GM12873 (cell line): Measurements from ENCODE around the gene FNBP1.

Experiments used
- TF ChIP-seq, protein P1 (sequence below): IDR thresholded peaks from 2 replicates; pipeline ENCODE4 v1.5.1; 2012; ENCODE audit warnings: low read depth, mild to moderate bottlenecking, moderate library complexity, low read length, control low read depth; ENCODE audit not compliant: insufficient read depth; ENCODE audit errors: missing control alignments

Gene FNBP1

DNA sequence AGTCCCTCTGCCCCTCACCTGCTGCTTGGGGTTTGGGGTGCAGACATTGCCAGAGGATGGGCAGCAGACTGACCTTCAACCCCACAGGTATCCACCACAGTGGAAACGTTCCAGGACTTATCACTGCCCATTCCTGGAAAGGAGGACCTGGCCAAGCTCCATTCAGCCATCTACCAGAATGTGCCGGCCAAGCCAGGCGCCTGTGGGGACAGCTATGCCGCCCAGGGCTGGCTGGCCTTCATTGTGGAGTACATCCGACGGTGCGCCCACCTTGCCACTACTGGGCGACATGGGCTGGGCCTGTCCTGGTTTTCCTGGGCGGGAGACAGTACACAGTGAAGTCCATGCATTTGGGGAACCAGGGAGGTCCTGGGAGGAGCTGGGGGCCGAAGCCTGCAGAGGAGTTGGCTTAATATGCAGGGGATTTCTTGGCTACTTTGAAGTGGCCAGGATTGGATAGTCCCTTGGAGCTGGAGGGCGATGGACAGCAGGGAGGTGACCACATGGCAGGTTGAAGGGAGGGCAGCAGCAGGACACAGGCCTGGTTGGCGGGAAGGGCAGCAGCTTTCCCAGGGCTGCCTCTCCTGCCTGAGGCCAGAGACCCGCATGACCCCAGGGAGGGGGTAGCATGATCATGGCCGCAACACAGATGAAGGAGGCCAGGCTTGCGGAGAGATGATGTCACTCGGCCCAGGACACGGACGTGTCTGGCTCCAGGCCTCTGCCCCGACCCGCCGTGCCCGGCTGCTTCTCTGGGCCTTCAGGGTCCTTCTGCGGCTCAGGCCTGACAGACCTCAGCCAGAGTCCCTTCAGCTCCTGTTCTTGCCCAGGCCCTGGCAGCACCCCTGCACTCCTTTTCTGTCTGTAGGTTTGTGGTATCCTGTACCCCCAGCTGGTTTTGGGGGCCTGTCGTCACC, 173.1 kb downstream of the FNBP1 start:
- TF ChIP-seq, protein P1, sequence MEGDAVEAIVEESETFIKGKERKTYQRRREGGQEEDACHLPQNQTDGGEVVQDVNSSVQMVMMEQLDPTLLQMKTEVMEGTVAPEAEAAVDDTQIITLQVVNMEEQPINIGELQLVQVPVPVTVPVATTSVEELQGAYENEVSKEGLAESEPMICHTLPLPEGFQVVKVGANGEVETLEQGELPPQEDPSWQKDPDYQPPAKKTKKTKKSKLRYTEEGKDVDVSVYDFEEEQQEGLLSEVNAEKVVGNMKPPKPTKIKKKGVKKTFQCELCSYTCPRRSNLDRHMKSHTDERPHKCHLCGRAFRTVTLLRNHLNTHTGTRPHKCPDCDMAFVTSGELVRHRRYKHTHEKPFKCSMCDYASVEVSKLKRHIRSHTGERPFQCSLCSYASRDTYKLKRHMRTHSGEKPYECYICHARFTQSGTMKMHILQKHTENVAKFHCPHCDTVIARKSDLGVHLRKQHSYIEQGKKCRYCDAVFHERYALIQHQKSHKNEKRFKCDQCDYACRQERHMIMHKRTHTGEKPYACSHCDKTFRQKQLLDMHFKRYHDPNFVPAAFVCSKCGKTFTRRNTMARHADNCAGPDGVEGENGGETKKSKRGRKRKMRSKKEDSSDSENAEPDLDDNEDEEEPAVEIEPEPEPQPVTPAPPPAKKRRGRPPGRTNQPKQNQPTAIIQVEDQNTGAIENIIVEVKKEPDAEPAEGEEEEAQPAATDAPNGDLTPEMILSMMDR: no peak

DNA sequence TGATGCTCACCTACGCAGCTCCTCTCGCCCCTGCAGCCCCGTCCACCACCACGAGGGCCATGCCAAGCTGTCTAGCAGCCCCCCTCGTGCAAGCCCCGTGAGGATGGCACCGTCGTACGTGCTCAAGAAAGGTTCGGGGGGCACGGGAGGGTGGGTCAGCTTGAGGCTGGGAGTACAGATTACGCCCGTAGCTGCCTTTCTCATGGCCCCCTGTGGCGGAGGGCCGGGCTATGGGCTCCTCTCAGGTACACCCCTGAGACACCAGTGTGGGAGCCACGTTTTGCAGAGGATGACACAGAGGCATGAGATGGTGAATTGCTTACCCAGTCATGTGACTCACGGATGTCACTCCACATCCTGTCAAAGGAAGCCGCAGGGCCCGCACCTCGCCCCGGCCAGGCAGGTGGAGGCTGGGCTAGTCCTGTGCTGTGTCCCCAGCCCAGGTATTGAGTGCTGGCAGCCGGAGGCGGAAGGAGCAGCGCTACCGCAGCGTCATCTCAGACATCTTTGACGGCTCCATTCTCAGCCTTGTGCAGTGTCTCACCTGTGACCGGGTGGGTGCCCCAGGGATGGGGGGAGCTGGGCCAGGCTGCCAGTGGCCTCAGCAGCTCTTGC, 174.0 kb downstream of the FNBP1 start:
- TF ChIP-seq, protein P1: no peak

DNA sequence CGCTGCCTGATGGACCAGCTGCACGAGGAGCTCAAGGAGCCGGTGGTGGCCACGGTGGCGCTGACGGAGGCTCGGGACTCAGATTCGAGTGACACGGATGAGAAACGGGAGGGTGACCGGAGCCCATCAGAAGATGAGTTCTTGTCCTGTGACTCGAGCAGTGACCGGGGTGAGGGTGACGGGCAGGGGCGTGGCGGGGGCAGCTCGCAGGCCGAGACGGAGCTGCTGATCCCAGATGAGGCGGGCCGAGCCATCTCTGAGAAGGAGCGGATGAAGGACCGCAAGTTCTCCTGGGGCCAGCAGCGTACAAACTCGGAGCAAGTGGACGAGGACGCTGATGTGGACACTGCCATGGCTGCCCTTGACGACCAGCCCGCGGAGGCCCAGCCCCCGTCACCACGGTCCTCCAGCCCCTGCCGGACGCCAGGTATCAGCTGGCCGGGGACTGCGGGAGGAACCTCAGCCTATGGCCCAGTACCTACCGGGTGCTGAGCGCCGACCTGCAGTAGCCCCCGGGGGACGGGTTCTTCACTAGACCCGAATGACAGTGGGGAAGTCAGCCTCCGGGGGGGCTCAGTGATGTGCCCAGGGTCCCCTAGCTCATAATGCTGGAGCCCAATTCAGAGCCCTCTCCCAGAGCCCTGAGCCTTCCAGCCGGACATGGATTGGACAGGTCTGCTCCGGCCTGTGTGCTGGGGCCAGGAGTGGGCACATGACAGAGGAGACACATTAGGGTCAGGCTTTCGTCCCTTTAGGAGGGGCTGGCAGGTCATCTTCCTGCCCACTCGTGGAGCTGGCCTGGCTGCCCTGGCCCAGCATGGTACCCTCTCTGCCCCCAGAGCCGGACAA, 174.7 kb downstream of the FNBP1 start:
- TF ChIP-seq, protein P1: no peak

DNA sequence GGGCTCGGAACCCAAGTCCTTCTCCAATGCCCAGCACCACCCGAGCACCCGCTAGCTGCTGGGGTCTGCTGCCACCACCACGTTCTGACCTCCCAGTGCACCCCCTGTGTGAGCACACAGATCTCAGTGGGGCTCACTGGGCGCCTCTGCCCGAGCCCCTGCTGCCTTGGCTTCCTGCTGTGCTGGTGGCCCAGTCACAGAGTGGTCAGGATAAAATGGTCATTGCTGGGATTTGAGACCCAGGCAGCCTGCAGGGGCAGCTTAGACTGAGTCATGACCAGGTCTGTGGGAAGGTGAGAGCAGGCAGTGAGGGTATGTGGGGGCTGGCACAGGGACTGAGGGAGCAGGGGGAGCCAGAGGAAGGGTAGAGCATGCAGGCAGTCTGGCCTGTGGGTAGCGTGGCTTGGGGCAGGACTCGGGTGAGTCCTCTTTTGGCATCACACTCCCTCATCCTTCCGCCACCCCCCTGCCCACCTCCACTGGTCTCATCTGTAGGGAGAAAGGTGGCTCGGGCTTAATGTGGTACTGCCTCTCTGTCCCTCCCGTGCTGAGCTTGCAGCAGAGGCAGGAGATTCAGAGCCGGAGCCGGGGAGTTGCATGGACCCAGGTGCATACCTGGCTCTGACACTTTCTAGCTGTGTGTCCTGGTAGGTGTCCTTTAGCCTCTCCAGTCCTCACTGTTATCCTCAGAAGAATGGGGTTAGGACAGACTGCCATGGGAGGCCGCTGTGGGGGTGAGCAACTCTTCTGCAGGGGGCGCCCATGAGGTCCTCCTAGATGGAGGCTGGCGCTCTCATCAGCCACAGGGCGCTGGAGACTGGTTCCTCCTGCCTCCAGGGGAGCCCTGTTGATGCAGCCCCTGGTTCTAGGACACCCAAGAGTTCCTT, 175.6 kb downstream of the FNBP1 start:
- TF ChIP-seq, protein P1: no peak

DNA sequence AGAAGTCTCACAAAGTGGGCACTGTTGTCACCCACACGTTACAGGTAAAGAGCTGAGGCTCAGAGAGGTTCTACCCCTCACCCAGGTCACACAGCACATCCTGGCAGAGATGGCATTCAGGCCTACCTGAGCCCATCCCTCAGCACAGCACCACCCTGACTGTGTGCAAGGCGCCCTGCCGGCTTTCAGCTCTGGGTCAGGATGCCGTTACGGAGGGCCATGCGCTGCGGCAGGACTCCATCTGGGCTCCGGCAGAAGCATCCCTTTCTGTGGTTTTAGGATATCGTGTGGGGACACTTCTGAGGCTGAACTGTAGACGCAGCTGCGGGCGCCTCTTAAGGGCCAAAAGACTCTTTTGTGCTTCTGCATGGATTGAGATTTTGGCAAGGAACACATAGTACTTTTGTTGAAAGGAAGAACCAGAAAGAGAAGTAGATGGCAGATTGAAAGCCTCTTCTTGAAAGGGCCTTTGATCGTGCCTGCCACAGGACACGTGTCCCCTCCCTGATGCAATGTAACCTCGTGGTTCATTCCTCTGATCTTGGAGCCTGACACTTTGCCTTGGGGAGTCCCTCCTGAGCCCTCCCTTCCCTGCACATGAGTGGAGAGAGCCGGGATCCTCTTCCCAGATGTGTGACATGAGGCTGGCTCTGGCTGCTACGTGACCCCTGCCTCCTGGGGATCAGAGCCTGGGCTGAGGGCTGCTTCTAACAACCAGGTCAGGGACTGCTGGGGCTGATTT, 176.4 kb downstream of the FNBP1 start:
- TF ChIP-seq, protein P1: no peak

DNA sequence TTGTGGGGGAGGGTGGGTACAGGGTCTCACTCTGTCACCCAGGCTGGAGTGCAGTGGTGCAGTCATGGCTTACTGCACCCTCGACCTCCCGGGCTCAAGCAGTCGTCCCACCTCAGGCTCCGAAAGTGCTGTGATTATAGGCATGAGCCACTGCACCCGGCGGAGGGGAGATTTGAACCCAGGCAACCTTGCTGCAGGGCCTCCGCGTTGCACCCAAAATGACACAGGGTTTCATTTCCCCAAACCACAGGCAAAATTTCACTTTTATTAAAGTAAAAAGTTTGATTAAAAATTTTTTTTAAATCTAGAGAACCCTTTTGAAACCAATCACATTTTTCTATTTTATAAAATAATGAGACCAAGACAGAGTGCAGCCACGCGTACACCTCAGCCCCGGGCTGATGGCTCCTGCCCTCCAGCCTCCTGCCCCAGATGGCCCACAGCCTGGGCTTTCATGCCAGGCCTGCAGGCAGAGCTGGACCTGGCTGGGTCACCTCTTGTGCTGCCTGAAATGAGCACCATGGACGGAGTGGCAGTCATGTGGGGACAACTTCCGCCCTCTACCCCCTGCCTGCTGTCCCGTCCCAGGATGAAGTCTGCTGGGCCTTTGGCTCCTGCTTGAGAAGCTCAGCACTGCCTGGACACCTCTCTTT, 177.2 kb downstream of the FNBP1 start:
- TF ChIP-seq, protein P1: no peak
